Umbilical cord (tissue), 2 donors: Measurements from ENCODE around the gene SPINK1. TPM values are rescaled to one million over a fixed set of nuclear protein-coding genes. Genes with fewer than 3 reads are reported as not detected.
A peak's percentile ranks its signal among the peaks of the same experiment; 100 is the strongest.
"Not testable (repeated sequence)": the region's sequence is repeated elsewhere in the genome, so short reads cannot be mapped to it uniquely, and the experiment has no call there.

Experiments
- DNase-seq: peaks from one replicate; pipeline ENCODE4 v3.0.0-alpha.2; 2015; ENCODE audit warnings: low spot score
- total RNA-seq: library from RNA; depleted of rRNA; stranded (reverse); fragments of >200 nt; gene quantifications from one replicate; pipeline ENCODE4 v1.2.3, GENCODE V29; 2014; ENCODE audit warnings: low replicate concordance; ENCODE audit not compliant: insufficient read depth

The SPINK1 gene
- total RNA-seq, 1 donor from 2014 or later = 14.0 TPM

DNA sequence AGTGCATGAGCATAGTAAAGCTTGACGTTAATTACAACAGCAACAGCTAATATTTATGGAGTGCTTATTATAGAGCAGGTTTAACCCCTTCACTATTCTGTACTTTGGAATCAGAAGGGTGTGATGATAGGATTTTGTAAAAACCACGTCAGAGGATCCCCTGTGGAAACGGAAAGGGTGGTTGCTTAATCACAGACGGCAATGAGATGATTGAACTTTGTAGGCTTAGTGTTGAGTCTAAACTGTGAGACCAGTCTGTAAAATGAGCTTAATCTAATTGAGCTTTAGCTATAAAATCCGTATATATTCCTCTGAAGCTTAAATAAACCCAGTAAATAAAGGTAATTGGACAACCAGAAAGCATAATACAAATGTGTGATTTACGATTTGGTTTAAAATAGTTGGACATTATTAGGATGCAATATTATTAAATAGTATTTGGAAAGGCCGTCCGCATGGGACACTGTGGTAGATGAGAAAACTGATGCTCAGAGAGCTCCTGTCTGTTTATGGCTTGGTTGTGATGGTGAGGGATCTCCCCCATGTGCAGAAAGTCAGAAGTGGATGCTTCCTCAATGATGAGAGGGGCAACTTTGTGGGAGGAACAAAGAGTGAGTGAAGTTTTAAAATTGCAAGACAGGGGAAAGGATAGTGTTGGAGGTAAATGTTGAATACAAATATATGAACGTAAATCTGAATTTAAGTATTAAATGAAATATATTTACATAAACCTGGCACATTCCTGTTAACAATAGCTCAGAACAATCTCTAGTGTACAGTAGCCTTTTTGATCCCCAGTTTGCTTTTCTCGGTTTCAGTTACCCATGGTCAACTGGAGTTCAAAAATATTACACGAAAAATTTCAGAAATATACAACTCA lies 23.7 kb upstream of the SPINK1 start:
- no peak for DNase-seq

- no peak for DNase-seq
Observed at GRCh38 chr5:147854331-147854730, 22.9 kb upstream of the SPINK1 start.

DNA sequence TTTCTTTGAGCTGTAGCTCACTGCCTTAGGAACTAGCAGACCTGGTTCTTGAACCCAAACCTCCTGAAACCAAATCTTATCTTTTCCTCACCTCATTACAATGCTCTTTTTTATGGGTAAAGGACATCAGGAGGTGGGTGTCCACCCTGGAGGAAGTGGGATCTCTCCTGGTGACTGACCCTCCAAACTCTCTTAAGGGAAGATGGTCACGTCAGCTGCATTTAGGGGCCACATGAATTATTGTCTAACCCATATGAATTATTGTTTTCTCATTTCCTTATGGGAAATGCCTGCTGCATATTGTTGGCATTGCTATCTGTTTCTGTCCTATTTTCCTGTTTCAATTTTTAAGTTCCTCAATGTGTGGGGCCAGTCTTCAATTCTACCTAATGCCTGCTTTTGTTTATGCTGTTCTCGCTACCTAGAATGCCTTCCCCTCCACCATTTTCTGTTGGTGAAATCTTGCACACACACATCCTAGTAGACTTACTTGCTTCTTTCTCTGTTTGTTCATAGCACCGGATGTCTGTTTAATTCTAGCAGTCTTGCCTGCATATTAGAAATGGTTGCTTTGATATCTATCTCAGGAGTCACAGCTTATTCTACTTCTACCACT lies 22.0 kb upstream of the SPINK1 start:
- no peak for DNase-seq

- no peak for DNase-seq
Observed at GRCh38 chr5:147852365-147852764, 20.9 kb upstream of the SPINK1 start.

- no peak for DNase-seq
Observed at GRCh38 chr5:147851578-147851977, 20.1 kb upstream of the SPINK1 start.

- no peak for DNase-seq
Observed at GRCh38 chr5:147849226-147849625, 17.8 kb upstream of the SPINK1 start.

DNA sequence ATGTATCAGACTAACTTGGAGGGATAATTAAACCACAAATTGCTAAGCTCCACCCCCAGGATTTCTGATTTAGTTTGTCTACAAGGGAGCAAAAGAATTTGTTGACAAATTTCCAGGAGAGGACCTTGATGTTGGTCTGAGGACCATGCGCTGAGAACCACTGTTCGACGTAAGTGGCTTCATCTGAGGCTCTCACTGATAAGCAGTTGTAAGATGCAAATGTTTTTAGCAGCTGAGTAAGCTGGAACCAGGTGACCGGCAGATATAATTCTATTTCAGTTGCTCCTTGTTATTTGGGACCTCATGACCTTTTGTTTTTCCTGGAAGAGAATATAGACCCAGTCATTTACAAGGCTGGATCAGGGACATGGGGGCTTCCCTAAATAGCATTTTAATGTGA lies 14.1 kb upstream of the SPINK1 start:
- no peak for DNase-seq

GRCh38 chr5:147844846-147845245 lies 13.4 kb upstream of the SPINK1 start:
- no peak for DNase-seq

GRCh38 chr5:147842869-147843268 lies 11.4 kb upstream of the SPINK1 start:
- no peak for DNase-seq

DNA sequence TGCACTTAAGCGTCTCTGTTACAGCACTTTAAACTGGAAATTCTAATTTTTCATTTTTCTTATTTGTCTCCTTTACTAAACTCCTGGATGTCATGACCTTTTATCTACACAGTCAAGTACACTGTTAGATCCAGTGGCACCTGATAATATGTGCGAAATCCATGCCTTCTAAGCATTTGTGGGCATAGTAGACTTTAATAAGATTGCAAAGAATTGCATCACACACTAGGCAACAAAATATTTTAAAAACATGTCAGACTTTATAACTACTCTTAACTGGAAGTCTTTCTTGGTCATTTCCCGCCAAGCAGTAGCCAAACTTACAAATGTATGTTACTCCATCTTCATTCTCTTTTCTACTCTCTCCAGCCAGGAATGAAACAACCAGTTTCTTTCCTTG lies 5.0 kb upstream of the SPINK1 start:
- DNase-seq = no peak

DNA sequence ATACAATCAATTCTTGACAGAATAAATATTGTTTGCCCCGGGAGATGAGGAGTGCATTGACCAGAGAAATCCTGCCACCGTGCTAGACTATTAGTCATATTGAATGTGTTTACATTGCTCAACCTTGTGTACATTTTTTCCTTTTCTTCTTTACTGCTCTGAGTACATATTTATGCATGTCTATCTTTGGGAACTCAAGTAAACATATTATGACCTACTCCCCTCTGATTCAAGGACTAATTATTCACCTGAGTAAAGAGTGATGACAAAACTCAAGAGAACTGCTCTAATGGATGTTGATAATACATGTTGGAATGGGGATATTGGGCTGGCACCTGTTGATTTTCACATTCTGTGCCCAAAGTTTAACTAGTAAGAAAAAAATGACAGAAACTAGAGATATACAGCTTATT lies 3.9 kb upstream of the SPINK1 start:
- no peak for DNase-seq

DNA sequence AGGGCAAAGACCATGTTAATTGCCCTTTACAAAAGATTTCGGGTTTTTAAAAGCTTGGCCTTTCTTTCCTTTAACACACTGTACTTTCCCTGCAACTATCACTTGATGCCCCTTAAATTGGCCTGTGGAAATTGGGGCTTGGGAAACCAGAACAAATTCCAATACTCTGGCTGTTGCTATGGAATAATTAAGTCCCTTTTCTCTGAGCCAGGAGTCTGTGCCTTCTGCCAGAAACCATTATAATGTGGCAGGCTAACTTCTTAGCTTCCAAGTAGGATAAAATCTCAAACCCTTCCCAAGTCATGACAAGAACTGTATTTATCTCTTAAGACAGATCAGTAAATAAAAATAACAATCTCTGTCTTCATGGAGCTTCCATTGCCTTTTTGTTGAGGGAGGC lies 1.1 kb upstream of the SPINK1 start:
- DNase-seq = no peak

DNA sequence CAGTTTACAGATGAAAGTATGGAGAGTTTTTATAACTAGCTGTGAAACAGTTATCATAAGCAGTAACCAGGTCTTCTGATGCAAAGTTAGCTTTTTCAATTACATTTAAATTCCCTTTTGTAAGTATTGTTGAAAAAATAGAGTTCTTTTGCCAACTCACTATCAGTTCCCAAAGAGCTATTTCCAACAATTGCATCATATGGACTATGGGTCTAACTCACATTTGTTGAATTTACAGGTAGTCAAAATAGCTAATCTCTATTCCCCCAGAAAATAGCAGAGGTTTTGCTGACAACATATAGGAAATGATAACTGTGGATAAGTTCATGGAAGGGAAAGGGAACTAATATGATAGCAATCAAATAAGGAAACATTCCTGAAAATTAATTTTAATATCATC lies 1.4 kb downstream of the SPINK1 start:
- DNase-seq = no peak

GRCh38 chr5:147827017-147827416 lies 4.5 kb downstream of the SPINK1 start:
- DNase-seq = not testable (repeated sequence)

GRCh38 chr5:147826361-147826760 lies 5.1 kb downstream of the SPINK1 start:
- DNase-seq = no peak

GRCh38 chr5:147822686-147823491 lies 8.6 kb downstream of the SPINK1 start:
- peak; percentile 70 for DNase-seq

- DNase-seq = not testable (repeated sequence)
Observed at GRCh38 chr5:147822222-147822621, 9.2 kb downstream of the SPINK1 start.

DNA sequence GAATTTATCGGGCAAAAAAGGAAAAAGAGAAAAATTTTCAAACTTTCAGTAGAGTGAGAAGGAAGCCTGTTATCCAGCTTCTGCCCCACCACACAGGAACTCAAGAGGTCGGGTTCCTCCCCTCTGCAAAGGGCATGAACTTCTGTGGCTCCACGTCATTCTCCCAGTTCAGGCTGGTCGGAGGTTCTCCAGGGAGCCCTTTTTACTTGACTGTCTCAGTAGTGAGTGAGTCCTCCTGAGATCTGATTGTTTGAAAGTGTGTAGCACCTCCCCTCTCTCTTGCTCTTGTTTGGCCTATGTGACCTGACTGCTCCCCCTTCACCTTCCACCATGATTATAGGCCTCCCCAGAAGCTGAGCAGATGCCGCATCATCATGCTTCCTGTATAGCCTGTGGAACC lies 9.7 kb downstream of the SPINK1 start:
- DNase-seq = no peak

DNA sequence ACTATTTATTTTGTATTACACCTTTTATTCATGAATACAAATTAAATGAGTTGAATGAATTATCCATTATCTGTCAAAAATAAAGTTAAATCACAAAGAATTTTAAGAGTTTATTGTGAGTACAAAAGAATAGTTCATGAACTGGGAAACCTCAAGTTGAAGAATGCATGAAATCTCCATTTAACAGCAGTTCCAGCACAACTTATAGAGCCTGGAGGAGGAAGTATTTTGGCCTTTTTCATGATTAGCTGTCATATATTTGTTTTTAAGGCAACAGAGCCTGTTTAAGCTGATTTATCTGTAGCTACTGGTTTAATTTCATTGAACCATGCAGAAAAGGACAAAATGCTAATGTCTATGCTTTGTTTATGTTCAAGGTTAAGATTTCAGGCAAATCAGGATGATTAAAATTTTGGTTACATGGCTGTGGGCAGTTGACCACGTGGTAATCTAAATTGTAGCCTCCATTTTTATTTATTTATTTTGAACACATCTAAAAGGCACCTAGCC lies 12.2 kb downstream of the SPINK1 start:
- DNase-seq = no peak

DNA sequence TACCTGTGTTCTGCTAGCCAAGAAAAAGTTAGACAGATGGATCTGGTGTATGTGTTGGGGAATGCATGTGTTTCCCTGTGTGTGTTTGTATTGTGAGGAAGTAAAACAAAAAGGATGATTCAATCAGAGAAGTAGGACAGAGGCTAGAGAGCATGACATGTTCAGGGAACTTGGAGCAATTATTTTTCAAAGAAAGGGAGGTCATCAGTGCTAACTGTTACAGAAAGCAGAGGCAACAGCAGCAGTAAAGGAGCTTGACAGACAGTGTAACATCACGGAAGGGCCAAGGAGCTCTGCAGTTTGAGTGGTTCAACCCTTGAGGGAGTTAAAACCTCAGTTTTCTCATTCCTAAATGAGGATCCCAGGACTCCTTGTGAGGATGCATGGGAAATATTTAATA lies 13.2 kb downstream of the SPINK1 start:
- DNase-seq = no peak

- no peak for DNase-seq
Observed at GRCh38 chr5:147813696-147814095, 17.8 kb downstream of the SPINK1 start.
